NCI-H1092 (cell line): ENCODE measurements around the gene CTSL.

Experiments used
- DNase-seq: peaks from one replicate; lab custom pipeline; 2025; lab: John Stamatoyannopoulos, UW

CTSL gene

GRCh38 chr9:87760529-87760928 is 34.6 kb downstream of the CTSL start:
- DNase-seq: no peak

GRCh38 chr9:87763286-87763685 is 37.4 kb downstream of the CTSL start:
- no peak for DNase-seq

- no peak for DNase-seq
Observed at GRCh38 chr9:87765521-87765920, 39.6 kb downstream of the CTSL start.

- DNase-seq: no peak
Observed at GRCh38 chr9:87766697-87767096, 40.8 kb downstream of the CTSL start.

- DNase-seq: no peak
Observed at GRCh38 chr9:87770616-87771315, 44.8 kb downstream of the CTSL start.

- no peak for DNase-seq
Observed at GRCh38 chr9:87771316-87772006, 45.5 kb downstream of the CTSL start.

GRCh38 chr9:87776481-87777379 is 50.8 kb downstream of the CTSL start:
- no peak for DNase-seq

- no peak for DNase-seq
Observed at GRCh38 chr9:87778996-87779395, 53.1 kb downstream of the CTSL start.
